Measurements from ENCODE around the gene STIMATE. TPM values are rescaled to one million over a fixed set of nuclear protein-coding genes. Genes with fewer than 3 reads are reported as not detected.
A peak's percentile ranks its signal among the peaks of the same experiment; 100 is the strongest.

STIMATE gene
- total and polyA plus RNA-seq, 8 donors: 5.0 to 19.9 (median 13.6) TPM

DNA sequence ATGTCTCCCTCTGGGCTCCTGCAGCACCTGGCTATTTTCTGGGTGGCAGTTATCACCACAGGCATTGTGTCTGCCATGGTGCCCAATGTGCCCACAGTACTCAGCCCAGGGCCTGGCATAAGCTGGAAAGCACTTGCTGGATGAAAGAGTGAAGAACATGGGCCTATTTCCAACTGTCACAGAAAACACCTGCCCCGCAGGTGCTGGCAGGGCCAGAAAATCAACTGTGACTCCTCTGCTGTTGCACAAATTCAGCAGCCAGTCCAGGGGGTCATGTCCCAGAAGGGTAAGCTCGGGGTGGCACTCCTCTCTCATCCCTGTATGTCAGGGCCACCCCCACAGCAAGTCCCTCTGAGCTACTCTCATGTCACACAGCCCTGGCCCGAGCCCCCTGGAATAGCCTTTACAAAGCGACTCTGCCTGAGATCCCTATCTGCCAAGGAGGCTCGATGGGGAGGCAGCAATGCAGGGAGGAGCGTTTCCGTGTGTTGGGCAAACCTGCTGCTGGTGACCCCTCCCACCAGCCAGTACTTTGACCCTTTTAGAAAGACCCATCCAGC is 85.8 kb downstream of the STIMATE start:
- Histone ChIP-seq H3K4me1 (no peaks in the 10 kb centered on the region), H3K27ac (no peak overlapping the region), H3K4me3 (no peak overlapping the region), H3K36me3 (no peaks in the 10 kb centered on the region), H3K27me3 (no peaks in the 10 kb centered on the region), H3K9me3 (no peaks in the 10 kb centered on the region)
- WGBS, 2 donors: 59 to 76% methylated on average over 7 of the region's 7 CpGs
- ATAC-seq: peak in 2 of 4 donors; percentile 8 to 16
- no peak for DNase-seq
- intact Hi-C loops (cut with DNase I): no loop called here
- no peak for FAIRE-seq
- no peak for TF ChIP-seq CTCF (IDR thresholded peaks at IDR 0.05)

GRCh38 chr3:52810923-52811322 is 86.4 kb downstream of the STIMATE start:
- Histone ChIP-seq H3K36me3 (no peaks in the 10 kb centered on the region), H3K9me3 (no peaks in the 10 kb centered on the region), H3K27me3 (no peaks in the 10 kb centered on the region), H3K27ac (no peak overlapping the region), H3K4me1 (no peaks in the 10 kb centered on the region), H3K4me3 (no peak overlapping the region)
- ATAC-seq (peak in 1 of 4 donors; percentile 14), FAIRE-seq (no peak), DNase-seq (no peak)
- intact Hi-C loops (cut with DNase I): no loop called here
- WGBS, 2 donors: 77 to 82% methylated on average over 11 of the region's 11 CpGs
- TF ChIP-seq CTCF (IDR thresholded peaks at IDR 0.05): no peak

GRCh38 chr3:52809662-52810377 is 87.5 kb downstream of the STIMATE start:
- H3K27ac ChIP-seq: no peak overlapping the region
- H3K27me3 ChIP-seq: no peaks in the 10 kb centered on the region
- DNase-seq (no peak), ATAC-seq (no peak), FAIRE-seq (no peak)
- 66 to 67% methylated on average over 7 of the region's 7 CpGs for WGBS, 2 donors
- no peaks in the 10 kb centered on the region for H3K9me3 ChIP-seq
- H3K4me1 ChIP-seq: no peaks in the 10 kb centered on the region
- H3K36me3 ChIP-seq: no peaks in the 10 kb centered on the region
- TF ChIP-seq CTCF (IDR thresholded peaks at IDR 0.05): no peak
- no peak overlapping the region for H3K4me3 ChIP-seq
- intact Hi-C loops (cut with DNase I): no loop called here

DNA sequence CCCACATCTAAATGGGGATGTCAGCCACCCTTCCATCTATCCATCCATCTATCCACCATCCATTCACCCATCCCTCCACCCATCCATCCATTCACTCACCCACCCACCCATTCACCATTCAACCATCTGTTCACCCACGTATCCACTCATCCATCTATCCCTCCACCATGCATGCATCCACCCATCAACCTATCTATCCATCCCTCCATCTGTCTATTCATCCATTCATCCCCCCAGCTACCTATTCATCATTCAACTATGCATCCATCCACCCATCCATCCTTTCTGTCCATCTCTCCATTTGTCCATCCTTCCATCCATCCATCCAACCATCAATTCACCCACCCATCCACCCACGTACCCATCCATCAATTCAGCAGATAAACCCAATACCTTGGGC is 88.2 kb downstream of the STIMATE start:
- DNase-seq (no peak), ATAC-seq (no peak), FAIRE-seq (no peak)
- 64 to 69% methylated on average over 2 of the region's 2 CpGs for WGBS, 2 donors
- intact Hi-C loops (cut with DNase I): no loop called here
- H3K27me3 ChIP-seq: no peaks in the 10 kb centered on the region
- no peak for TF ChIP-seq CTCF (IDR thresholded peaks at IDR 0.05)
- H3K4me1 ChIP-seq: no peaks in the 10 kb centered on the region
- no peaks in the 10 kb centered on the region for H3K9me3 ChIP-seq
- H3K4me3 ChIP-seq: no peak overlapping the region
- H3K36me3 ChIP-seq: no peaks in the 10 kb centered on the region
- H3K27ac ChIP-seq: no peak overlapping the region
